ENCODE measurements around the gene NCAPD2. TPM values are rescaled to one million over a fixed set of nuclear protein-coding genes. Genes with fewer than 3 reads are reported as not detected.
A peak's percentile ranks its signal among the peaks of the same experiment; 100 is the strongest.

NCAPD2 gene
- total RNA-seq, 1 donor from 2014 or later: 113 TPM

DNA sequence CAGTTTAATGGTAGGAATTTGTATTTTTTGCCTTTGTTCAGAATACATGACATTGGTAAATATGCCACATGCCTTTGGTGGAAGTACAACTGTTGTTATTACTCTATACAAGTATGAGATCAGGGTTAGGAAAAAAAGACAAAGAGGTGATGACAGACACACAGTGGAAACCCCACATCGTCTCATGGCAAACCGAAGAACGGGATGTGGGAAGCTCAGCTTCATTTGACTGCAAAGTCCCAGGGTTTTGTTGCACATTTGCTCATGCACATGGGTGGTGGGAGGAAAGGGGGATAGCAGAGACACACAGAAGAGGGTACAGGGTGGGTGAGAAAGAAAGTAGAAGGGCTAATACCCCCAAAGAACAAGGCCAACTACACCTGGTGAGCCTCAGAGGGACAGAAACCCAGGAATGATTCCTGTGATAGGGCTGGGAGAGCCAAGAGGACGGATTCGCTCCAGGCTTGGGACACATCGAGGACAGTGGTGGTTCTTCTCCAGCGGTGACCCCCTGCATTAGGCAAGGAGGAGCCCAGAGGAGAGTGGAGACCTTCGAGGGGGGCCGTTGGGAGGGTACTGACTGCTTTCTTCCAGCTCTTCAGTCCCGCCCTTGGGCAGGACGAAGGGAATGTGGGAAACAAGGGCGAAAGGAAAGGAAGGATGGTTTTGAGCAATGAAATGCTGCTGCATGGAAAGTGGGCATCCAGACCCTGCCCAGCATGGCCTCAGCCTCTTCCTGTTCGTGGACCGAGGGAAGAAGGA, 31.5 kb upstream of the NCAPD2 start:
- Histone ChIP-seq H3K4me3 (no peak overlapping the region), H3F3A (ENCODE audit: low read depth) (peaks cover 7% of the 10 kb centered on the region), H3K9ac (no peak overlapping the region), H3K4me2 (no peak overlapping the region), H3K36me3 (no peaks in the 10 kb centered on the region), H3K27ac (no peak overlapping the region), H3K27me3 (no peaks in the 10 kb centered on the region), H3K79me2 (ENCODE audit: low read depth) (no peaks in the 10 kb centered on the region), H2AFZ (replicated peaks) (no peak overlapping the region), H3K9me3 (ENCODE audit: low read depth) (no peaks in the 10 kb centered on the region), H3K4me1 (no peaks in the 10 kb centered on the region), H4K20me1 (ENCODE audit: low read depth) (no peaks in the 10 kb centered on the region)
- Mint-ChIP-seq H3K36me3 (peaks cover 11% of the 10 kb centered on the region), H3K9me3 (no peaks in the 10 kb centered on the region), H3K27me3 (ENCODE audit: insufficient read depth, low read depth) (peaks cover 4% of the 10 kb centered on the region), H3K27ac (peak overlapping the region; percentile 43), H3K4me3 (no peak overlapping the region), H3K4me1 (peaks cover 3% of the 10 kb centered on the region)
- DNase-seq (ENCODE audit: low spot score): no peak
- TF ChIP-seq EZH2 (IDR thresholded peaks at IDR 0.05) (no peak), EZH2phosphoT487 (IDR thresholded peaks at IDR 0.05) (no peak)
- TF ChIP-seq, protein P1, sequence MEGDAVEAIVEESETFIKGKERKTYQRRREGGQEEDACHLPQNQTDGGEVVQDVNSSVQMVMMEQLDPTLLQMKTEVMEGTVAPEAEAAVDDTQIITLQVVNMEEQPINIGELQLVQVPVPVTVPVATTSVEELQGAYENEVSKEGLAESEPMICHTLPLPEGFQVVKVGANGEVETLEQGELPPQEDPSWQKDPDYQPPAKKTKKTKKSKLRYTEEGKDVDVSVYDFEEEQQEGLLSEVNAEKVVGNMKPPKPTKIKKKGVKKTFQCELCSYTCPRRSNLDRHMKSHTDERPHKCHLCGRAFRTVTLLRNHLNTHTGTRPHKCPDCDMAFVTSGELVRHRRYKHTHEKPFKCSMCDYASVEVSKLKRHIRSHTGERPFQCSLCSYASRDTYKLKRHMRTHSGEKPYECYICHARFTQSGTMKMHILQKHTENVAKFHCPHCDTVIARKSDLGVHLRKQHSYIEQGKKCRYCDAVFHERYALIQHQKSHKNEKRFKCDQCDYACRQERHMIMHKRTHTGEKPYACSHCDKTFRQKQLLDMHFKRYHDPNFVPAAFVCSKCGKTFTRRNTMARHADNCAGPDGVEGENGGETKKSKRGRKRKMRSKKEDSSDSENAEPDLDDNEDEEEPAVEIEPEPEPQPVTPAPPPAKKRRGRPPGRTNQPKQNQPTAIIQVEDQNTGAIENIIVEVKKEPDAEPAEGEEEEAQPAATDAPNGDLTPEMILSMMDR (IDR thresholded peaks at IDR 0.05): no peak

DNA sequence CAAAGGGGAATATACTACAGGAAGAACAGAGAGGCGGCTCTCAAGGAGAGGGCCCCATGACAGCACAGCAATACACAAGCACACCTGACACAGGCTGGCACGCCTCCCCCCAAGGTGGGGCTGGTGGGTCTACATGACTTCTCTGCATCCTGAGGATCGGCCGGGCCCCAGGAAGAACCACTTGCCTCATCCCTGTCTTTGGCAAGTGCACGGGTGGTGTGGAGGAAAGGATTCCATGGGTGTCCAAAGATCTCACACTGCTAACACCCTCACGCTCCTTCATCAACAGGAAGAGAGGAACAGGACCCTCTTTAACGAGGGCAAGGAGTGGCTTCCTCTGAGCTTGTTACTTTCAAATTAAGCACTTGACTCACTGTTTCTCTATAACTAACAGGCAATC, 30.7 kb upstream of the NCAPD2 start:
- H3K79me2 ChIP-seq (ENCODE audit: low read depth): no peaks in the 10 kb centered on the region
- no peaks in the 10 kb centered on the region for H4K20me1 ChIP-seq (ENCODE audit: low read depth)
- Mint-ChIP-seq H3K4me1 (peaks cover 3% of the 10 kb centered on the region), H3K36me3 (peaks cover 11% of the 10 kb centered on the region), H3K27me3 (ENCODE audit: insufficient read depth, low read depth) (peaks cover 4% of the 10 kb centered on the region), H3K27ac (no peak overlapping the region), H3K4me3 (no peak overlapping the region), H3K9me3 (no peaks in the 10 kb centered on the region)
- no peaks in the 10 kb centered on the region for H3K9me3 ChIP-seq (ENCODE audit: low read depth)
- no peaks in the 10 kb centered on the region for H3K4me1 ChIP-seq
- H3K27ac ChIP-seq: no peak overlapping the region
- no peak for DNase-seq (ENCODE audit: low spot score)
- H3K9ac ChIP-seq: no peak overlapping the region
- H3K36me3 ChIP-seq: no peaks in the 10 kb centered on the region
- H3K4me3 ChIP-seq: no peak overlapping the region
- no peak for TF ChIP-seq EZH2phosphoT487 (IDR thresholded peaks at IDR 0.05)
- TF ChIP-seq, protein P1 (IDR thresholded peaks at IDR 0.05): no peak
- no peak for TF ChIP-seq EZH2 (IDR thresholded peaks at IDR 0.05)
- no peak overlapping the region for H2AFZ ChIP-seq (replicated peaks)
- H3K4me2 ChIP-seq: no peak overlapping the region
- H3F3A ChIP-seq (ENCODE audit: low read depth): peaks cover 7% of the 10 kb centered on the region
- no peaks in the 10 kb centered on the region for H3K27me3 ChIP-seq

DNA sequence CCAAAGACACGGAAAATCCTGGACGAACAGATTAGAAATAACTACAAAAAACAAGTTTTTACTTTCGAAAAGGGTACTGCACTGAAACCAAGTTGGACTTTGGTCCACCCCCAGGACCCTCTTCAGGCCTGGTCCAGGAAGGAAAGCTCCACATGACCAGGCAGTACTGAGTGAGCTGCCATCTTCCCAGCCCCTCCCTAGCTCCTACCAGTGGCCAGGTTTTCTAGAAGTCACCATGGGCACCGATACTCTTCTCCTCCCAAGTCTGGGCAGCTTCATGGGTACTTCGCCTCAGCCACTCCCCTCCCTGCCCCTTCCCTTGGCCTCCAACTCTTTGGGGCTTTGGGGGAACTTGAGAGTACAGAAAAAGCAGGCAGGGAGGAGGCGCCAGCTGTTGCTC, 30.0 kb upstream of the NCAPD2 start:
- Histone ChIP-seq H3K36me3 (no peaks in the 10 kb centered on the region), H3K79me2 (ENCODE audit: low read depth) (peaks cover 6% of the 10 kb centered on the region), H3F3A (ENCODE audit: low read depth) (peaks cover 7% of the 10 kb centered on the region), H3K27me3 (no peaks in the 10 kb centered on the region), H3K27ac (no peak overlapping the region), H4K20me1 (ENCODE audit: low read depth) (no peaks in the 10 kb centered on the region), H3K4me1 (peaks cover under 1% of the 10 kb centered on the region), H3K9ac (no peak overlapping the region), H3K4me3 (no peak overlapping the region), H2AFZ (replicated peaks) (no peak overlapping the region), H3K4me2 (no peak overlapping the region), H3K9me3 (ENCODE audit: low read depth) (no peaks in the 10 kb centered on the region)
- DNase-seq (ENCODE audit: low spot score): no peak
- Mint-ChIP-seq H3K36me3 (peaks cover 11% of the 10 kb centered on the region), H3K9me3 (no peaks in the 10 kb centered on the region), H3K4me3 (no peak overlapping the region), H3K4me1 (peaks cover 7% of the 10 kb centered on the region), H3K27ac (no peak overlapping the region), H3K27me3 (ENCODE audit: insufficient read depth, low read depth) (peaks cover 3% of the 10 kb centered on the region)
- TF ChIP-seq, protein P1 (IDR thresholded peaks at IDR 0.05): no peak
- no peak for TF ChIP-seq EZH2 (IDR thresholded peaks at IDR 0.05)
- no peak for TF ChIP-seq EZH2phosphoT487 (IDR thresholded peaks at IDR 0.05)

All from neural progenitor cell (in vitro differentiated cells).